NT2/D1 (cell line): ENCODE data around the gene DSCAML1.

Experiments used
- SUZ12 ChIP-seq: IDR thresholded peaks from 2 replicates; pipeline ENCODE4 v1.6.1; 2011; ENCODE audit not compliant: insufficient read length, insufficient read depth; ENCODE audit errors: extremely low read depth
- YY1 ChIP-seq: IDR thresholded peaks from 2 replicates; pipeline ENCODE4 v1.6.1; 2011; ENCODE audit not compliant: insufficient read length, insufficient read depth

DNA sequence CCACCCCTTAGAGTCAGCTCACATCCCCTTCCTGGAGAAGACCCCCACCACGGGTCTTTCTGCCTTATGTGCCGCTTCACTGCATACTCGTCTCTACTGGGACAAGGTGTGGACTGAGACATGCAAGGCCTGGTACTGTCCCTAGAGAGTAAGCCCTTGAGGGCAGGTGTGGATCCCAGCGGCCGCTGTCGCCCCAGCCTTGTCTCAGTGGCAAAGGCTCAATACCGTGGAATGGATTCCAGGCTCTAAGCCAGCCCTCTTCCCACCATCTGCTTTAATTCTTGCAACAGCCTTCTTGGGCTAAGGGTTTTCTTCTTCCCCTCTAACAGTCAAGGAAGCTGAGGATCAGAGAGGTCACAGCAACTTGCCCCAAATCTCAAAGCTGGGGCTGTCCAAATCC is 249.1 kb downstream of the DSCAML1 start:
- no peak for TF ChIP-seq YY1
- TF ChIP-seq SUZ12, result no peak
